PC-3 (cell line): Measurements from ENCODE around the gene SNAPC2. TPM values are rescaled to one million over a fixed set of nuclear protein-coding genes. Genes with fewer than 3 reads are reported as not detected.

Source experiments
- ATAC-seq: fragments of 200-7000 bp; cut with Tn5 transposase; 2 replicates; pipeline ENCODE4 v1.9.1; 2020; ENCODE audit warnings: mild to moderate bottlenecking, moderate library complexity
- BruUV-seq: library from RNA; stranded (reverse); fragments of 400-500 nt; replicated peaks from 2 replicates; lab custom pipeline; 2021; lab: Mats Ljungman, UMichigan
- CTCF ChIA-PET: fragments of 300-600 bp; sonication (Branson Sonifier 250); formaldehyde crosslinking; loops from one replicate; lab custom pipeline; 2022; ENCODE audit warnings: antibody characterized with exemption; lab: Charles Lee
- POLR2A ChIA-PET: fragments of 300-600 bp; sonication (Branson Sonifier 250); formaldehyde crosslinking; loops from one replicate; lab custom pipeline; 2022; ENCODE audit warnings: antibody characterized with exemption; ENCODE audit not compliant: unreplicated experiment; lab: Charles Lee
- DNase-seq: peaks from one replicate; pipeline ENCODE4 v3.0.0-alpha.2; 2015
- H2AFZ ChIP-seq: fragments of 300-600 bp; sonication (generic); 2 replicates; pipeline ENCODE4 v1.6.0; 2016; ENCODE audit warnings: antibody characterized with exemption, low read length
- H3F3A ChIP-seq: fragments of 300-600 bp; sonication (generic); one replicate; pipeline ENCODE4 v1.6.0; 2017; ENCODE audit warnings: antibody characterized with exemption, low read length, control low read depth, mild to moderate bottlenecking; ENCODE audit not compliant: unreplicated experiment
- H3K27ac ChIP-seq: fragments of 300-600 bp; sonication (generic); 2 replicates; pipeline ENCODE4 v1.5.1; 2016; ENCODE audit warnings: mild to moderate bottlenecking, low read length
- H3K27me3 ChIP-seq: fragments of 300-600 bp; sonication (generic); 2 replicates; pipeline ENCODE4 v1.6.1; 2016; ENCODE audit warnings: low read length, mixed read lengths
- H3K36me3 ChIP-seq: fragments of 300-600 bp; sonication (generic); 2 replicates; pipeline ENCODE4 v1.6.1; 2016; ENCODE audit warnings: low read depth, mixed run types, low read length, mixed read lengths
- H3K4me1 ChIP-seq: fragments of 300-600 bp; sonication (generic); 2 replicates; pipeline ENCODE4 v1.5.1; 2016; ENCODE audit warnings: low read length; ENCODE audit not compliant: insufficient read depth
- H3K4me2 ChIP-seq: fragments of 300-600 bp; sonication (generic); 2 replicates; pipeline ENCODE4 v1.6.0; 2016; ENCODE audit warnings: low read length
- H3K4me3 ChIP-seq: fragments of 300-600 bp; sonication (generic); 2 replicates; pipeline ENCODE4 v1.5.1; 2016; ENCODE audit warnings: mild to moderate bottlenecking, low read length, mixed read lengths
- H3K79me2 ChIP-seq: fragments of 300-600 bp; sonication (generic); 2 replicates; pipeline ENCODE4 v1.6.1; 2017; ENCODE audit warnings: low read length, mixed read lengths
- H3K9ac ChIP-seq: fragments of 300-600 bp; sonication (generic); 2 replicates; pipeline ENCODE4 v1.6.0; 2016; ENCODE audit warnings: mild to moderate bottlenecking, low read length
- H3K9me2 ChIP-seq: fragments of 300-600 bp; sonication (generic); replicated peaks from 2 replicates; pipeline ENCODE4 v1.6.1; 2016; ENCODE audit warnings: mixed run types, low read length, mixed read lengths
- H3K9me3 ChIP-seq: fragments of 300-600 bp; sonication (generic); 2 replicates; pipeline ENCODE4 v1.6.1; 2016; ENCODE audit warnings: low read length, mixed read lengths
- H4K20me1 ChIP-seq: fragments of 300-600 bp; sonication (generic); 2 replicates; pipeline ENCODE4 v1.6.1; 2016; ENCODE audit warnings: low read length, mixed read lengths
- EZH2 ChIP-seq: fragments of 300-600 bp; sonication (generic); IDR thresholded peaks from one replicate; pipeline ENCODE4 v1.6.1; 2017; ENCODE audit warnings: antibody characterized with exemption, mild to moderate bottlenecking, low read length; ENCODE audit not compliant: unreplicated experiment
- EZH2phosphoT487 ChIP-seq: fragments of 300-600 bp; sonication (generic); IDR thresholded peaks from 2 replicates; pipeline ENCODE4 v1.6.1; 2018; ENCODE audit warnings: mild to moderate bottlenecking, antibody characterized with exemption, low read length, borderline replicate concordance
- intact Hi-C: fragments of 100-400 bp; cut with micrococcal nuclease; formaldehyde crosslinking; loops from 2 replicates; pipeline ENCODE4 v1.9.0; 2023
- total RNA-seq: library from RNA; depleted of rRNA; stranded (reverse); fragments of >200 nt; gene quantifications from 2 replicates; pipeline ENCODE4 v1.2.3, GENCODE V29; 2014
- TF ChIP-seq, protein P1 (sequence below): fragments of 300-600 bp; sonication (generic); conservative IDR thresholded peaks from 2 replicates; pipeline ENCODE4 v1.5.1; 2017; ENCODE audit warnings: antibody characterized with exemption, low read depth, mild to moderate bottlenecking, low read length

Gene SNAPC2
- total RNA-seq, 1 experiment from 2014 or later, result 40.1 TPM

DNA sequence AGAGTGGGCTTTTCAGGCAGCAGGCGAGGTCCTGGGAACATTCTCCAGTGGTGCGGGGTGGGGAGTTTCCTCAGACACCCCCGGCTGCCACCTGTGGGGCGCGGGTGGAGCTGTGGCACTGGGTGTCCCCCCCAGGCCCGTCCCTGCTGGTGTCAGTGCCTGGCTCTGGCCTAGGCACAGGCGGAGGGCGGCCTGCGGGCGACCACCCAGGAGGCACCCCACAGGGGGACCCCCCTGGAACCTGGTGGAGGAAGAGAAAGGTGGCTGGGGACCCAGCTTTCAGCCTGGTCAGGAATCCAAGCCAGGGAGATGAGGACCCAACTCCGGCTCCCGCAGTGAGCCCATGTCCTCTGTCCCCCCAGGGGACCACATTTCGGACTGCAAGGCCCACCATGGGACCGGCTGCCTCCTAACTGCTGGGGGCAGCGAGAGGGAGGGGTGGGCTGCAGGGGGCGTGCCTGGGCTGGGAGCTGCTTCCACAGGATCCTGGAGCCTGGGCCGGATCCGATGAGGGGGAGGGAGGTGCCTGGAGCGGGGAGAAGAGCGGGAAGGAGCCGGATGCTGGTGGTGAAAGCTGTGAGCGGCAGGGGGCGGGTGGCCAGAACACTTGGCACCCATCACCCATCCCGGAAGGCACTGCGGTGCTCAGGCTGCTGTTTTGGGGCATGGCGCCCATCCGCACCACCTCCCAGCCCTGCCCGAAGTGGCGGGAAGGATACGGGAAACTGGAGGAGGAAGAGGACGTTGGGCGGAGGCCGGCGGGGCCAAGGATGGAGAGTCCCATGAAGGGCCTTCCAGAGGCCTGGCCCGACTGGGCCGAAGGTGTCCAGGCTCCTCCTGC, 11.3 kb downstream of the SNAPC2 start:
- Histone ChIP-seq H3K36me3 (peaks cover 55% of the 10 kb centered on the region), H3K79me2 (no peaks in the 10 kb centered on the region), H3F3A (no peaks in the 10 kb centered on the region), H3K27me3 (no peaks in the 10 kb centered on the region), H3K4me3 (no peak overlapping the region), H2AFZ (no peak overlapping the region), H3K4me2 (no peak overlapping the region), H3K9ac (no peak overlapping the region), H3K9me3 (no peaks in the 10 kb centered on the region), H3K27ac (no peak overlapping the region), H3K4me1 (peaks cover 35% of the 10 kb centered on the region), H3K9me2 (no peaks in the 10 kb centered on the region), H4K20me1 (0 out of 2 replicates have a peak, but pooled peaks cover 5% of the 10 kb centered on the region)
- BruUV-seq, result no TSS peak
- ChIA-PET CTCF (no interaction called here), POLR2A (no interaction called here)
- intact Hi-C loops, result no loop called here
- TF ChIP-seq EZH2 (no peak), EZH2phosphoT487 (no peak)
- TF ChIP-seq, protein P1, sequence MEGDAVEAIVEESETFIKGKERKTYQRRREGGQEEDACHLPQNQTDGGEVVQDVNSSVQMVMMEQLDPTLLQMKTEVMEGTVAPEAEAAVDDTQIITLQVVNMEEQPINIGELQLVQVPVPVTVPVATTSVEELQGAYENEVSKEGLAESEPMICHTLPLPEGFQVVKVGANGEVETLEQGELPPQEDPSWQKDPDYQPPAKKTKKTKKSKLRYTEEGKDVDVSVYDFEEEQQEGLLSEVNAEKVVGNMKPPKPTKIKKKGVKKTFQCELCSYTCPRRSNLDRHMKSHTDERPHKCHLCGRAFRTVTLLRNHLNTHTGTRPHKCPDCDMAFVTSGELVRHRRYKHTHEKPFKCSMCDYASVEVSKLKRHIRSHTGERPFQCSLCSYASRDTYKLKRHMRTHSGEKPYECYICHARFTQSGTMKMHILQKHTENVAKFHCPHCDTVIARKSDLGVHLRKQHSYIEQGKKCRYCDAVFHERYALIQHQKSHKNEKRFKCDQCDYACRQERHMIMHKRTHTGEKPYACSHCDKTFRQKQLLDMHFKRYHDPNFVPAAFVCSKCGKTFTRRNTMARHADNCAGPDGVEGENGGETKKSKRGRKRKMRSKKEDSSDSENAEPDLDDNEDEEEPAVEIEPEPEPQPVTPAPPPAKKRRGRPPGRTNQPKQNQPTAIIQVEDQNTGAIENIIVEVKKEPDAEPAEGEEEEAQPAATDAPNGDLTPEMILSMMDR, result no peak
- ATAC-seq (no peak), DNase-seq (no peak)

GRCh38 chr19:7932276-7932929, 12.3 kb downstream of the SNAPC2 start:
- POLR2A ChIA-PET, result no interaction called here
- CTCF ChIA-PET, result no interaction called here
- BruUV-seq, result no TSS peak

More at GRCh38 chr19:7932276-7932929, 12.3 kb downstream of the SNAPC2 start:
- H3K9ac ChIP-seq, result no peak overlapping the region
- peaks cover 62% of the 10 kb centered on the region for H3K36me3 ChIP-seq
- no peaks in the 10 kb centered on the region for H3K27me3 ChIP-seq
- no peak overlapping the region for H3K4me3 ChIP-seq
- intact Hi-C loops, result no loop called here
- H3K4me1 ChIP-seq, result peaks cover 32% of the 10 kb centered on the region
- H4K20me1 ChIP-seq, result 0 out of 2 replicates have a peak, but pooled peaks cover 5% of the 10 kb centered on the region
- H3F3A ChIP-seq, result no peaks in the 10 kb centered on the region
- DNase-seq (no peak), ATAC-seq (no peak)
- no peaks in the 10 kb centered on the region for H3K9me3 ChIP-seq
- no peak overlapping the region for H2AFZ ChIP-seq
- no peaks in the 10 kb centered on the region for H3K9me2 ChIP-seq
- no peak overlapping the region for H3K27ac ChIP-seq
- H3K4me2 ChIP-seq, result no peak overlapping the region
- H3K79me2 ChIP-seq, result no peaks in the 10 kb centered on the region
- TF ChIP-seq, protein P1, result no peak
- TF ChIP-seq EZH2 (no peak), EZH2phosphoT487 (no peak)
